DND-41 (cell line): ENCODE measurements around the gene CNTN5.

Source experiments
- ATAC-seq: fragments of 200-7000 bp; cut with Tn5 transposase; 3 replicates; pipeline ENCODE4 v1.9.1; 2021; ENCODE audit warnings: low read depth; ENCODE audit not compliant: insufficient read depth
- DNase-seq: peaks from one replicate; pipeline ENCODE4 v3.0.0-alpha.2; 2020
- H2AFZ ChIP-seq: 2 replicates; pipeline ENCODE4 v1.6.0; 2012; ENCODE audit warnings: low read depth, low read length
- H3K27ac ChIP-seq: 2 replicates; pipeline ENCODE4 v1.5.1; 2012; ENCODE audit warnings: low read length, inconsistent platforms
- H3K27me3 ChIP-seq: fragments of 200-600 bp; sonication (generic); 2 replicates; pipeline ENCODE4 v1.6.0; 2012; ENCODE audit warnings: low read length, mild to moderate bottlenecking, inconsistent platforms; ENCODE audit not compliant: insufficient read depth, poor library complexity
- H3K36me3 ChIP-seq: 2 replicates; pipeline ENCODE4 v1.5.1; 2012; ENCODE audit warnings: low read length, inconsistent platforms; ENCODE audit not compliant: insufficient read depth
- H3K4me1 ChIP-seq: 2 replicates; pipeline ENCODE4 v1.5.1; 2012; ENCODE audit warnings: mild to moderate bottlenecking, low read length; ENCODE audit not compliant: insufficient read depth
- H3K4me2 ChIP-seq: 2 replicates; pipeline ENCODE4 v1.6.0; 2012; ENCODE audit warnings: mild to moderate bottlenecking, moderate library complexity, low read length, inconsistent platforms; ENCODE audit not compliant: insufficient read depth
- H3K4me3 ChIP-seq, 2 experiments: fragments of 200-600 bp in 1 of 2; shearing (Covaris generic) in 1 of 2; 2 replicates each; pipeline ENCODE4 v1.5.1; 2012 to 2016; ENCODE audit warnings: inconsistent platforms in 2 of 2, low read length in 2 of 2, mild to moderate bottlenecking in 2 of 2, low read depth in 1 of 2, moderate library complexity in 1 of 2
- H3K79me2 ChIP-seq: 2 replicates; pipeline ENCODE4 v1.6.0; 2012; ENCODE audit warnings: low read length, inconsistent platforms; ENCODE audit not compliant: insufficient read depth
- H3K9ac ChIP-seq: 2 replicates; pipeline ENCODE4 v1.6.0; 2012; ENCODE audit warnings: low read depth, mild to moderate bottlenecking, inconsistent platforms, low read length, moderate library complexity
- H3K9me3 ChIP-seq: 2 replicates; pipeline ENCODE4 v1.5.1; 2012; ENCODE audit warnings: low read length, moderate library complexity, mild to moderate bottlenecking, inconsistent platforms; ENCODE audit not compliant: insufficient read depth, severe bottlenecking
- H4K20me1 ChIP-seq: 2 replicates; pipeline ENCODE4 v1.6.0; 2012; ENCODE audit warnings: low read length; ENCODE audit not compliant: insufficient read depth
- CTCF ChIP-seq: IDR thresholded peaks from 2 replicates; pipeline ENCODE4 v1.5.1; 2012; ENCODE audit warnings: borderline replicate concordance, low read length, moderate library complexity, mild to moderate bottlenecking; ENCODE audit not compliant: poor library complexity, severe bottlenecking; ENCODE audit errors: extremely low read depth
- EZH2 ChIP-seq: IDR thresholded peaks from 3 replicates; pipeline ENCODE4 v1.6.1; 2012; ENCODE audit warnings: borderline replicate concordance, low read depth, mild to moderate bottlenecking, moderate library complexity, low read length, inconsistent platforms; ENCODE audit not compliant: severe bottlenecking

The CNTN5 gene

DNA sequence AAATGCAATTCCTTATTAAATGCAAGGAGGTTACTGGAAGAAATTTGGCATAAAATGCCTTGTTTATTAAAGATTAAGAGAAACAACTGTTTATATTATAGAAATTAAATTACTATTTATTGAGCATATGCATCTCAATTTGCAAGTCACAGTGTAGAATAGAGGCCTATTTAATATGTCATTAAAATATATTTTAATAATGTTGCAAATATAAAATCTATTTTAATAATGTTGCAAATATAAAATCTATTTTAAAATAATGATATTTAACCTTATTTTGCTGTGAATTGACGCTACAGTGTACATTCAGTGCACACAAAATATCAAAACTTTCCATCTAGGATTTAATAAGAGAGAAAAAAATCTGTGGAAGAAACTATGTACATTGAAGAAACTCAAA is 188.1 kb downstream of the CNTN5 start:
- no peak overlapping the region for H3K4me2 ChIP-seq
- no peak overlapping the region for H2AFZ ChIP-seq
- no peaks in the 10 kb centered on the region for H3K9me3 ChIP-seq
- no peaks in the 10 kb centered on the region for H3K79me2 ChIP-seq
- no peak overlapping the region for H3K4me3 ChIP-seq
- no peak overlapping the region for H3K27ac ChIP-seq
- no peaks in the 10 kb centered on the region for H4K20me1 ChIP-seq
- no peaks in the 10 kb centered on the region for H3K36me3 ChIP-seq
- DNase-seq (no peak), ATAC-seq (no peak)
- no peaks in the 10 kb centered on the region for H3K27me3 ChIP-seq
- no peaks in the 10 kb centered on the region for H3K4me1 ChIP-seq
- no peak overlapping the region for H3K9ac ChIP-seq
- TF ChIP-seq CTCF (no peak), EZH2 (no peak)

DNA sequence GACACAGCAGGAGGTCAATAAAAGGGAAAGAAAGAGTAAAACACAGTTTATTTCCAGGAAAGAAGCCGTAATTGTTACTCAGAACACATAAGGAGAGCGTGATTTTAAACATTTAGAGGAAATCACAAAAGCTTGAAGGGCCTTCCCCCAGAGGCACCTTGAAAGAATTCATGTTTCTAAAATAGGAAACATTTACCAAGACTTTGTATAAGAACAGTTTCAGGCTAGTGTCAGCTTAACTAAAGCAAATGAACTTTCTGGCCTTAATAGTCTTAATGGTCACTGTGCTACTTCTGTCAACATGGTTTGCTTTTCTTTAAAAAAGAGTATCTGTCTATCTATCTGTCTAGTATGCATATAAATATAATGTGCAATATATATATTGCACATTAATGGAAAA is 208.8 kb downstream of the CNTN5 start:
- Histone ChIP-seq H3K9me3 (no peaks in the 10 kb centered on the region), H4K20me1 (no peaks in the 10 kb centered on the region), H3K27ac (no peak overlapping the region), H2AFZ (no peak overlapping the region), H3K4me1 (no peaks in the 10 kb centered on the region), H3K4me2 (no peak overlapping the region), H3K4me3 (no peak overlapping the region), H3K36me3 (no peaks in the 10 kb centered on the region), H3K27me3 (no peaks in the 10 kb centered on the region), H3K9ac (no peak overlapping the region), H3K79me2 (no peaks in the 10 kb centered on the region)
- ATAC-seq: no peak
- no peak for TF ChIP-seq CTCF
- TF ChIP-seq EZH2: no peak
- DNase-seq: no peak

DNA sequence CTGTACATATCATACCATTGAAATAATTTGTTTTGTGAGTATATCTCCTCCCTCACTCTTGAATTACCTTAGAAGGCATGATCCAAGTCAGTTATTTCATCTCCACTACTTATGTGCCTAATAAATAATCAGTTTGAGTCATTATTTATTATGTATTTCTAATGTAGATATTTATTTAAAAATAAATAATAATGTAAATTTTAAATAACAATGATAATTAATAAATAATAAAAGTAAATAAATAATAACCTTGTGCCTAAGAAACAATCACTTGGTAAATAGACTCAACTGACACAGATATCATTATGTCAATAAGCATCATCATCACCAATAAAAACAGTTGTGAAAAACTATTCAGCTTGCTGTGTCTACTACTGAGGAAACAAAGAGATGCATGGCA is 213.8 kb downstream of the CNTN5 start:
- Histone ChIP-seq H4K20me1 (no peaks in the 10 kb centered on the region), H3K9ac (no peak overlapping the region), H3K36me3 (no peaks in the 10 kb centered on the region), H3K27ac (no peak overlapping the region), H3K9me3 (no peaks in the 10 kb centered on the region), H3K27me3 (no peaks in the 10 kb centered on the region), H3K79me2 (no peaks in the 10 kb centered on the region), H2AFZ (no peak overlapping the region), H3K4me1 (no peaks in the 10 kb centered on the region), H3K4me3 (no peak overlapping the region), H3K4me2 (no peak overlapping the region)
- ATAC-seq: no peak
- TF ChIP-seq EZH2 (no peak), CTCF (no peak)
- no peak for DNase-seq

DNA sequence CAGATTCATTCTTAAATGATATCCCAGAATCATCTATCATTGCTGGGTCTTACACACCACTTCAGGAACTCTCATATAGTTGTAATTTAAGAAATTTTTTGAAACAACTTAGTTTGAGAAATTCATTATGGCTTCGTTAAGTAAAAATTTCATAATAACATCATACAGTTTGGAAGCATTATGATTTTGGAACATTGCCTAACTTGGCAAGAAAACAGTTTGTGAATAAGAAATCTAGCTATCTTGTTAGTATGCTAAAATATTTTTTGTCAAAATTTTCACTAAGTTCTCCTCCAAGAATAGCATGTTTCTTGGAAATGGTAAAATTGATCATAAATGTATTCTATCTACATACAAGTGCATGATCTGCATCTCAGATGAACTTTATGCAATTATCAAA is 217.7 kb downstream of the CNTN5 start:
- DNase-seq (no peak), ATAC-seq (no peak)
- no peak overlapping the region for H2AFZ ChIP-seq
- H3K27ac ChIP-seq: no peak overlapping the region
- TF ChIP-seq CTCF (no peak), EZH2 (no peak)
- no peaks in the 10 kb centered on the region for H3K9me3 ChIP-seq
- H3K4me3 ChIP-seq: no peak overlapping the region
- H3K27me3 ChIP-seq: no peaks in the 10 kb centered on the region
- H3K36me3 ChIP-seq: no peaks in the 10 kb centered on the region
- no peaks in the 10 kb centered on the region for H3K4me1 ChIP-seq
- no peaks in the 10 kb centered on the region for H3K79me2 ChIP-seq
- H3K4me2 ChIP-seq: no peak overlapping the region
- H3K9ac ChIP-seq: no peak overlapping the region
- no peaks in the 10 kb centered on the region for H4K20me1 ChIP-seq
